OCI-LY1 (cell line): ENCODE results near the gene RGS10.

Experiments used
- H2AFZ ChIP-seq: fragments of 200-600 bp; sonication (generic), shearing (Covaris generic); 2 replicates; pipeline ENCODE4 v1.6.0; 2014; ENCODE audit warnings: antibody characterized with exemption, mild to moderate bottlenecking, low read length
- H3F3A ChIP-seq: fragments of 200-600 bp; sonication (generic), shearing (Covaris generic); 2 replicates; pipeline ENCODE4 v1.6.0; 2014; ENCODE audit warnings: mild to moderate bottlenecking, antibody characterized with exemption, low read length, moderate library complexity; ENCODE audit not compliant: insufficient read depth
- H3K27ac ChIP-seq: fragments of 200-600 bp; sonication (generic); 2 replicates; pipeline ENCODE4 v1.5.1; 2014; ENCODE audit warnings: low read length, mixed run types, mild to moderate bottlenecking, low read depth; ENCODE audit not compliant: poor library complexity, severe bottlenecking
- H3K27me3 ChIP-seq: fragments of 200-600 bp; sonication (generic); 2 replicates; pipeline ENCODE4 v1.6.0; 2014; ENCODE audit warnings: antibody characterized with exemption, mild to moderate bottlenecking, low read length, moderate library complexity; ENCODE audit not compliant: insufficient read depth
- H3K36me3 ChIP-seq: fragments of 200-600 bp; sonication (generic); 2 replicates; pipeline ENCODE4 v1.6.1; 2014; ENCODE audit warnings: mild to moderate bottlenecking, antibody characterized with exemption, low read length, moderate library complexity, mixed read lengths; ENCODE audit not compliant: insufficient read depth
- H3K4me1 ChIP-seq: fragments of 200-600 bp; sonication (generic); 2 replicates; pipeline ENCODE4 v1.5.1; 2014; ENCODE audit warnings: mild to moderate bottlenecking, low read length, moderate library complexity; ENCODE audit not compliant: insufficient read depth, severe bottlenecking
- H3K4me2 ChIP-seq: fragments of 200-600 bp; sonication (generic), shearing (Covaris generic); 2 replicates; pipeline ENCODE4 v1.6.1; 2014; ENCODE audit warnings: low read length
- H3K4me3 ChIP-seq: fragments of 200-600 bp; sonication (generic); 2 replicates; pipeline ENCODE4 v1.5.1; 2014; ENCODE audit warnings: low read length, low read depth, mild to moderate bottlenecking, mixed read lengths; ENCODE audit not compliant: poor library complexity, severe bottlenecking
- H3K79me2 ChIP-seq: fragments of 200-600 bp; shearing (Covaris generic); 2 replicates; pipeline ENCODE4 v1.6.1; 2016; ENCODE audit warnings: mixed run types, low read length, mixed read lengths; ENCODE audit not compliant: insufficient read depth
- H3K9ac ChIP-seq: fragments of 200-600 bp; sonication (generic), shearing (Covaris generic); 2 replicates; pipeline ENCODE4 v1.6.1; 2014; ENCODE audit warnings: mild to moderate bottlenecking, low read length, mixed read lengths
- H3K9me2 ChIP-seq: fragments of 200-600 bp; sonication (generic), shearing (Covaris generic); 2 replicates; pipeline ENCODE4 v1.6.1; 2014; ENCODE audit warnings: low read depth, mild to moderate bottlenecking, low read length, mixed read lengths
- H3K9me3 ChIP-seq: fragments of 200-600 bp; shearing (Covaris generic); 2 replicates; pipeline ENCODE4 v1.6.1; 2014; ENCODE audit warnings: low read length, mixed read lengths
- H4K20me1 ChIP-seq: fragments of 200-600 bp; sonication (generic), shearing (Covaris generic); 2 replicates; pipeline ENCODE4 v1.6.0; 2016; ENCODE audit warnings: mild to moderate bottlenecking, low read length; ENCODE audit not compliant: insufficient read depth
- CTCF ChIP-seq: fragments of 200-600 bp; sonication (generic), shearing (Covaris generic); IDR thresholded peaks from 2 replicates; pipeline ENCODE4 v1.5.1; 2017; ENCODE audit warnings: mild to moderate bottlenecking, antibody characterized with exemption, low read length, moderate library complexity, mixed read lengths
- EZH2 ChIP-seq: fragments of 200-600 bp; sonication (generic), shearing (Covaris generic); IDR thresholded peaks from 2 replicates; pipeline ENCODE4 v1.8.0; 2017; ENCODE audit warnings: borderline replicate concordance, mixed run types, mild to moderate bottlenecking, antibody characterized with exemption, low read length, moderate library complexity, mixed read lengths

RGS10 gene

GRCh38 chr10:119521443-119522204 lies 20.9 kb downstream of the RGS10 start:
- Histone ChIP-seq H3K9ac (no peak overlapping the region), H3K4me2 (no peak overlapping the region), H3F3A (no peaks in the 10 kb centered on the region), H3K4me1 (peaks cover 17% of the 10 kb centered on the region), H3K9me2 (no peaks in the 10 kb centered on the region), H3K79me2 (no peaks in the 10 kb centered on the region), H3K36me3 (no peaks in the 10 kb centered on the region), H2AFZ (no peak overlapping the region), H3K4me3 (no peak overlapping the region), H3K27me3 (no peaks in the 10 kb centered on the region), H3K9me3 (no peaks in the 10 kb centered on the region), H3K27ac (no peak overlapping the region), H4K20me1 (no peaks in the 10 kb centered on the region)
- TF ChIP-seq CTCF: no peak
- no peak for TF ChIP-seq EZH2

GRCh38 chr10:119520283-119520682 lies 22.2 kb downstream of the RGS10 start:
- H3K4me2 ChIP-seq: no peak overlapping the region
- no peak overlapping the region for H3K9ac ChIP-seq
- H4K20me1 ChIP-seq: no peaks in the 10 kb centered on the region

GRCh38 chr10:119518936-119519335 lies 23.6 kb downstream of the RGS10 start:
- H2AFZ ChIP-seq: no peak overlapping the region
- no peaks in the 10 kb centered on the region for H3K9me2 ChIP-seq
- no peak overlapping the region for H3K4me2 ChIP-seq
- H3K9ac ChIP-seq: no peak overlapping the region
- H3K4me1 ChIP-seq: peaks cover 23% of the 10 kb centered on the region
- H3K4me3 ChIP-seq: no peak overlapping the region
- no peaks in the 10 kb centered on the region for H3K79me2 ChIP-seq
- no peaks in the 10 kb centered on the region for H3K27me3 ChIP-seq
- no peak overlapping the region for H3K27ac ChIP-seq
- no peaks in the 10 kb centered on the region for H3F3A ChIP-seq
- H4K20me1 ChIP-seq: no peaks in the 10 kb centered on the region
- H3K9me3 ChIP-seq: no peaks in the 10 kb centered on the region
- TF ChIP-seq CTCF: no peak
- no peak for TF ChIP-seq EZH2
- H3K36me3 ChIP-seq: no peaks in the 10 kb centered on the region

More at GRCh38 chr10:119520283-119520682, 22.2 kb downstream of the RGS10 start:
- Histone ChIP-seq H3K9me2 (no peaks in the 10 kb centered on the region), H3F3A (no peaks in the 10 kb centered on the region), H2AFZ (no peak overlapping the region), H3K27me3 (no peaks in the 10 kb centered on the region), H3K4me1 (peaks cover 23% of the 10 kb centered on the region), H3K27ac (no peak overlapping the region), H3K79me2 (no peaks in the 10 kb centered on the region), H3K4me3 (no peak overlapping the region), H3K9me3 (no peaks in the 10 kb centered on the region), H3K36me3 (no peaks in the 10 kb centered on the region)
- TF ChIP-seq EZH2 (no peak), CTCF (no peak)
